CD4-positive, alpha-beta T cell treated with Interleukin-6 at 100 ng/mL for 8 hours (primary cell): ENCODE data around the gene COL5A1.

ENCODE experiments used
- DNase-seq: peaks from one replicate; pipeline ENCODE4 v3.0.0-alpha.2; 2020; ENCODE audit warnings: mixed read lengths, low spot score

The COL5A1 gene

GRCh38 chr9:134877541-134877940, 235.9 kb downstream of the COL5A1 start:
- DNase-seq = no peak

- DNase-seq = no peak
Observed at GRCh38 chr9:134879664-134880483, 238.3 kb downstream of the COL5A1 start.

- DNase-seq = no peak
Observed at GRCh38 chr9:134880484-134881312, 239.1 kb downstream of the COL5A1 start, which contains the start of gene FCN2. Gene FCN2, plus strand, starts transcription at chr9:134880810. Its CDS starts 12 bp downstream, at chr9:134880822.

- no peak for DNase-seq
Observed at GRCh38 chr9:134881313-134881670, 239.7 kb downstream of the COL5A1 start.

GRCh38 chr9:134882204-134882785, 240.7 kb downstream of the COL5A1 start:
- DNase-seq = no peak

- DNase-seq = no peak
Observed at GRCh38 chr9:134883040-134883782, 241.6 kb downstream of the COL5A1 start.

GRCh38 chr9:134884492-134884891, 242.9 kb downstream of the COL5A1 start:
- DNase-seq = no peak

GRCh38 chr9:134885001-134885678, 243.5 kb downstream of the COL5A1 start:
- no peak for DNase-seq

- no peak for DNase-seq
Observed at GRCh38 chr9:134885679-134886412, 244.2 kb downstream of the COL5A1 start.

GRCh38 chr9:134886413-134886913, 244.9 kb downstream of the COL5A1 start:
- DNase-seq = no peak

- DNase-seq = no peak
Observed at GRCh38 chr9:134887219-134887618, 245.6 kb downstream of the COL5A1 start.

GRCh38 chr9:134887686-134888602, 246.3 kb downstream of the COL5A1 start:
- DNase-seq = no peak

- DNase-seq = no peak
Observed at GRCh38 chr9:134888603-134889190, 247.1 kb downstream of the COL5A1 start.

GRCh38 chr9:134889386-134890154, 248.0 kb downstream of the COL5A1 start:
- DNase-seq = no peak

GRCh38 chr9:134890155-134890495, 248.5 kb downstream of the COL5A1 start:
- no peak for DNase-seq

GRCh38 chr9:134891053-134891452, 249.4 kb downstream of the COL5A1 start:
- DNase-seq = no peak

GRCh38 chr9:134891713-134892112, 250.1 kb downstream of the COL5A1 start:
- no peak for DNase-seq

GRCh38 chr9:134892221-134892620, 250.6 kb downstream of the COL5A1 start:
- no peak for DNase-seq
